ENCODE results near the gene SIGLEC6. TPM values are rescaled to one million over a fixed set of nuclear protein-coding genes. Genes with fewer than 3 reads are reported as not detected.

SIGLEC6 gene
- total and polyA plus RNA-seq, 8 donors: 0.16 to 0.67 (median 0.26) TPM; not detected in 4

DNA sequence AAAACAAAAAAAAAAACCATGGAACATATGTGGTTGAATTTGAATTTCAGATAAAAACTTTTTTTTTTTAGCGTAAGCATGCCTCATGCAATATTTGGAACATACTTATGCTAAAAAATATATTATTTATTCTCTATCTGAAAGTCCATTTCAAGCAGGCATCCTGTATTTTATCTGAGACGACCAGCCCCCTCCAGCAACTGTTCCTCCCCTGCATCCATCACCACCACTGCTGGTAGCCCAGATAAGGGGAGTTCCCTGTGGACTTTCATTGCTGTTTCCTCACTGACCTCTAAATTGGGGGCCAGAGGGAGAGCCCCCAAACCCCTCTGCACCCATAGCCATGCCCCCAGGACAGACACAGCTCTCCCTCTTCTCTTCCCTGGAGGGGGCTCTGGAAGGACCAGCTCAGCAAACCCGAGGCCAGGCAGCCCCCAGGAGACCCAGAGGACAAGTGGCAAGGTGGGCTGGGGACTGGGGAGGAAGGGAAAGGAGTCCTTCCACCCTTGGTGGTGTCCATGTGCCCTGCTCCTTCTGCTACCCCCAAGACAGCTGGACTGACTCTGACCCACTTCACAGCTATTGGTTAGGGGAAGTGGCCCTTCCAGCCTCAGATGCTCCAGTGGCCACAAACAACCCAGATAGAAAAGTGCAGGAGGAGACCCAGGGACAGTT lies 23.3 kb downstream of the SIGLEC6 start:
- FAIRE-seq: no peak
- intact Hi-C loops (cut with DNase I): no loop called here
- 34 to 45% methylated on average over 3 of the region's 3 CpGs for WGBS, 2 donors
- DNase-seq: no peak
- Histone ChIP-seq H3K36me3 (no peaks in the 10 kb centered on the region), H3K9me3 (no peaks in the 10 kb centered on the region), H3K4me3 (no peak overlapping the region), H3K4me1 (no peaks in the 10 kb centered on the region), H3K27ac (no peak overlapping the region), H3K27me3 (no peaks in the 10 kb centered on the region)
- TF ChIP-seq, protein P1, sequence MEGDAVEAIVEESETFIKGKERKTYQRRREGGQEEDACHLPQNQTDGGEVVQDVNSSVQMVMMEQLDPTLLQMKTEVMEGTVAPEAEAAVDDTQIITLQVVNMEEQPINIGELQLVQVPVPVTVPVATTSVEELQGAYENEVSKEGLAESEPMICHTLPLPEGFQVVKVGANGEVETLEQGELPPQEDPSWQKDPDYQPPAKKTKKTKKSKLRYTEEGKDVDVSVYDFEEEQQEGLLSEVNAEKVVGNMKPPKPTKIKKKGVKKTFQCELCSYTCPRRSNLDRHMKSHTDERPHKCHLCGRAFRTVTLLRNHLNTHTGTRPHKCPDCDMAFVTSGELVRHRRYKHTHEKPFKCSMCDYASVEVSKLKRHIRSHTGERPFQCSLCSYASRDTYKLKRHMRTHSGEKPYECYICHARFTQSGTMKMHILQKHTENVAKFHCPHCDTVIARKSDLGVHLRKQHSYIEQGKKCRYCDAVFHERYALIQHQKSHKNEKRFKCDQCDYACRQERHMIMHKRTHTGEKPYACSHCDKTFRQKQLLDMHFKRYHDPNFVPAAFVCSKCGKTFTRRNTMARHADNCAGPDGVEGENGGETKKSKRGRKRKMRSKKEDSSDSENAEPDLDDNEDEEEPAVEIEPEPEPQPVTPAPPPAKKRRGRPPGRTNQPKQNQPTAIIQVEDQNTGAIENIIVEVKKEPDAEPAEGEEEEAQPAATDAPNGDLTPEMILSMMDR (IDR thresholded peaks at IDR 0.05): no peak
- ATAC-seq: no peak

DNA sequence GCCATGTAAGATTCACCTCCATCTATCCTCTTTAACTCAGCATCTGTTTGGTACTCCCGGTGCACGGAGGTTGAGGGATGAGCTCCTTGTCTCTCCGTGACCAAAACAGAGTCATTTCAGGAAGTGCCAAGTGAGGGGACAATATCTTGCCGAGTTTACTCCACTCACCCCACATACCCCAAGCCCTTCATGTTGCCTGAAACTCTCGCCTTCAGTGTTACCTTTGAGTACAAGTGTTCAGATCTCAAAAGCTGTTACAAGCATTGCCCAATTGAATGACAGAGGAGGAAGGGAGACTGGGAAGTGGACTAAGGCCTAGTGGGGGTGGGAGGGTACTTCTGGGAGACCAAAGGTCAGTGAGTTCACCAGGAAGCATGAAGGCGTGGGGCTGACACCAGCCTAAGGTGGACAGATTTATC lies 23.8 kb downstream of the SIGLEC6 start:
- no peak overlapping the region for H3K4me3 ChIP-seq
- H3K4me1 ChIP-seq: no peaks in the 10 kb centered on the region
- WGBS, 2 donors: 56 to 68% methylated on average over 6 of the region's 6 CpGs
- H3K36me3 ChIP-seq: no peaks in the 10 kb centered on the region
- no peaks in the 10 kb centered on the region for H3K9me3 ChIP-seq
- H3K27me3 ChIP-seq: no peaks in the 10 kb centered on the region
- ATAC-seq (peak in 2 of 4 donors; percentile 29 to 57), DNase-seq (no peak), FAIRE-seq (no peak)
- H3K27ac ChIP-seq: no peak overlapping the region
- TF ChIP-seq, protein P1 (IDR thresholded peaks at IDR 0.05): no peak
- intact Hi-C loops (cut with DNase I): no loop called here

DNA sequence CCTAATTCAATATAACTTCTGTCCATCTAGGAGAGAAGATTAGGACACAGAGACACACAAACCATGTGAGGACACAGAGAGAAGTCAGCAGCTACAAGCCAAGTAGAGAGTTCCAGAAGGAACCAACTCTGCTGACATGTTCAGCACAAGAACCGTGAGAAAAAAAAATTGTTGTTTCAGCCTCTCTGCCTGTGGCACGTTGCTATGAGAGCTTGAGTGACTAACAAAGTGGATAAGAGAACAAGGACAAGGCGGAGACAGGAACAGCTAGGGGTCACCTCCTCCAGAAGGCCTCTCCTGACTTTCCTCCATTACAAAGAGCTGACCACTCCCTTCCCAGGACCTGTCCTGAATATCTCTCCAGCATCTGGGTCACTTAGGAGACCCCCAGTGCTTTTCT lies 24.3 kb downstream of the SIGLEC6 start:
- Histone ChIP-seq H3K4me3 (no peak overlapping the region), H3K4me1 (no peaks in the 10 kb centered on the region), H3K27me3 (no peaks in the 10 kb centered on the region), H3K9me3 (no peaks in the 10 kb centered on the region), H3K36me3 (no peaks in the 10 kb centered on the region), H3K27ac (no peak overlapping the region)
- 26 to 47% methylated on average over 3 of the region's 3 CpGs for WGBS, 2 donors
- DNase-seq (no peak), ATAC-seq (peak in 2 of 4 donors; percentile 49 to 62), FAIRE-seq (no peak)
- TF ChIP-seq, protein P1 (IDR thresholded peaks at IDR 0.05): no peak
- intact Hi-C loops (cut with DNase I): no loop called here

DNA sequence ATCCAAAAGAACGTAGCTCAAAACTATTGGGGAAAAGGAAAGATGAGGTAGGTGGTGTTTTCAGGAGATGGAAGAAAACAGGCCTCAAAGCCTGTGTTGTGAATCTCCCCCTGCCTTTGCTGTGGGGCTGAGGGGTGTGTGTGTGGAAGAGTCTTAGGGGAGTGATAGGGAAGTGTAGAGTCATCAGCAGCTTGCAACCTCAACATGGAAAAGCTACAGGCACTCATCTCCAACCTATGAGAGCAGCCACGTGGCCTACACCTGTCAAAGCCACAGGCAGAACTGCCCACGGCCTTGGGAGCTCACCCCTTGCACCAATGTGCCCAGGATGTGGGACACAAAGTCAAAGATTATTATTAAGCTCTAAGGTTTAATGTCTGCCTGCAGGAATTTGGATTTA lies 25.6 kb downstream of the SIGLEC6 start:
- ATAC-seq: no peak
- no peaks in the 10 kb centered on the region for H3K4me1 ChIP-seq
- H3K36me3 ChIP-seq: no peaks in the 10 kb centered on the region
- no peaks in the 10 kb centered on the region for H3K9me3 ChIP-seq
- WGBS, 2 donors: 24 to 30% methylated on average over 3 of the region's 3 CpGs
- H3K4me3 ChIP-seq: no peak overlapping the region
- H3K27ac ChIP-seq: no peak overlapping the region
- intact Hi-C loops (cut with DNase I): no loop called here
- H3K27me3 ChIP-seq: no peaks in the 10 kb centered on the region
- no peak for FAIRE-seq
- TF ChIP-seq, protein P1 (IDR thresholded peaks at IDR 0.05): no peak
- no peak for DNase-seq

DNA sequence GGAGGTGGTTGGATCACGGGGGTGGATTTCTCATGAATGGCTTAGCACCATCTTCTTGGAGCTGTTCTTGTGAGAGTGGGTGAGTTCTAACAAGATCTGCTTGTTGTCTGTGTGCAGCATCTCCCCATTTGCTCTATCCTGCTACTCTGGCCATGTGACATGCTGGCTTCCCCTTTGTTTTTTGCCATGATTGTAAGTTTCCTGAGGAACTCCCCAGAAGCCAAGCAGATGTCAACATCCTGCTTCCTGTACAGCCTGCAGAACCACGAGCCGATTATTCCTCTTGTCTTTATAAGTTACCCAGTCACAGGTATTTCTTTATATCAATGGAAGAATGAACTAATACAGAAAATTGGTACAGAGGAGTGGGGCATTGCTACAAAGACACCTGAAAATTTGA lies 27.6 kb downstream of the SIGLEC6 start:
- intact Hi-C loops (cut with DNase I): no loop called here
- ATAC-seq (no peak), FAIRE-seq (no peak)

More for the DNA sequence above, 27.6 kb downstream of the SIGLEC6 start:
- no peaks in the 10 kb centered on the region for H3K9me3 ChIP-seq
- 36 to 37% methylated on average over 3 of the region's 3 CpGs for WGBS, 2 donors
- H3K27me3 ChIP-seq: no peaks in the 10 kb centered on the region
- H3K36me3 ChIP-seq: no peaks in the 10 kb centered on the region
- TF ChIP-seq, protein P1 (IDR thresholded peaks at IDR 0.05): no peak
- H3K4me3 ChIP-seq: no peak overlapping the region
- H3K27ac ChIP-seq: no peak overlapping the region
- H3K4me1 ChIP-seq: no peaks in the 10 kb centered on the region
- DNase-seq: no peak
